GM20431 (cell line): Measurements from ENCODE around the gene RBM10.

ENCODE experiments used
- in situ Hi-C: fragments of 300-500 bp; cut with MseI, MboI; formaldehyde crosslinking; loops from one replicate; pipeline ENCODE4 v1.15.0; 2020; ENCODE audit warnings: low sequenced_read_pairs; ENCODE audit not compliant: unreplicated experiment

Gene RBM10

DNA sequence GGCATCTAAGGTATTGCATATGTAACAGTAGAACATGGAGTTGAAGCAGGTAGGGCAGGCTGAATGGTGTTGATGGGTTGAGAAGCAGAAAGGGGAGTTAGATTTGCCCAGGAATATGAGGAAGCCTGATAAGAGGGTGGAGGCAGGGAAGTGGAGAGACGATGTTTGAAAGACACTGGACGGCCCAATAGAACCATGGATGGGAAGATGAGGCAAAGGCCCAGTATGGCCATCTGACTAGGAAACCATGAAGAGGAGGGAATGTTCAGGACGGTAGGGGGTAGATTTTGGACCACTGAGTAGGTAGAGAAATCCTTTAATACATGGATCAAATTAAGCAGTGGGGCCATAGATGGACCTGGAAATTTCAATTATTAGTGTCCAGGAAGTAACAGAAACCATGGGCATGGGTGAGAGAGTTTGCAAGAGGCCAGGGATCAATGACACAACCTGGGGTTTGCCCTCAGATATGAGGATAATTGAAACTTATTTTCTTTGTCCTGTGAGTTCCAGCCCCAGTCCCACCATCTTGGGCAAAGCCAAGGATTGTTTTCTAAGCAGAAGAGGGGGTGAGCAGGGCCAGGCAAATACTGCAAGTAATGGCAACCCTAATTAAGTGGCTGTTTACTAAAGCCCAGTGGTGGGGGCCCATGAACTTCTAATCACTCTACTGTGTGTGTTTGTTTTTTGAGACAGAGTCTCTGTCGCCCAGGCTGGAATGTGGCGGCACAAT is 85.3 kb downstream of the RBM10 start:
- in situ Hi-C loops: no loop called here

DNA sequence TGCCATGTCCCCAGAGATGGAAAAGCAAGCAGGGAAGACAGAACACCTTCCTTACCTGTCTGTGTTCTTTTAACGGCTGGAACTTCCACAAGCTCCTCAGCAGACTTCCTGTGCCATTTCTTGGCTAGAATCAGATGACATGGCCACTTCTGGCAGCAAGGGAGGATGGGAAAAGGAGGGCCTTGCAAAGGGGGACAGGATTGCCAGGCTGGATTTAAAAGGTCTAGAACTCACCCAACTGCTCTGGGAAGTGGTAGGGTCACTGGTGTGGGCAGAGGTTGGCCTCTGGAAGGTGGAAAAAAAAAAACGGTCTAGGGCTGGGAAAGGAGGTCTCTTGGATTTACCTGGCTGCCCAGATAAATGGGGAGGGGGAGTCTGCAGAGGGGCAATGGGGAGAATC is 86.1 kb downstream of the RBM10 start:
- in situ Hi-C loops: no loop called here

DNA sequence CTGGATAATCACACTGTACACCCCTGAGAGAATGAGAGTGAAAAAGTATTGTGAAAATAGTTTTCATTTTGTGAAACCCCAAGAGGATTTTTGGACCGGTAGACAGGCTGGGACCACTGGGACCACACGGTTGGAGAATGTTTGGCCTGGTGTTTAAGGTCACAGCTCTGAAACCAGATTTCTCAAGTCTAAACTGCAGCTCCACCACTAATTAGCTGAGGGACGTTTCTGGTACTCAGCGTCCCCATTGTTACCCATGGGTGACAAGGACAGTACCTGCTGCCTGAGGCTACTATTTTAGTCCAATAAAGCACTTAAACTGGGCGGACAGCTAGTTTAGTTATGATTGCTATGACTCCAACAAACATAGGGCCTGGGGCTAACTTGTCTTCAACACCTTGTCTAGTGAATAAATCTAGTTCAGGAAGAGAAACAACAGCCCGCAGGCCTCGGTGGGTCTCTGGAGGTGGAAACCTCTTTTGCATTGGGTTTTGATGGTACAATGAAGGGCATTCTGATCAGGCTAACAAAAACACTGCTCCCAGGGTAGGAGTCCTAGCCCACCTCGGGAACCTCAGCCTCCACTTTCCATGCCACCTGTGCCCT is 87.3 kb downstream of the RBM10 start:
- in situ Hi-C loops: no loop called here

DNA sequence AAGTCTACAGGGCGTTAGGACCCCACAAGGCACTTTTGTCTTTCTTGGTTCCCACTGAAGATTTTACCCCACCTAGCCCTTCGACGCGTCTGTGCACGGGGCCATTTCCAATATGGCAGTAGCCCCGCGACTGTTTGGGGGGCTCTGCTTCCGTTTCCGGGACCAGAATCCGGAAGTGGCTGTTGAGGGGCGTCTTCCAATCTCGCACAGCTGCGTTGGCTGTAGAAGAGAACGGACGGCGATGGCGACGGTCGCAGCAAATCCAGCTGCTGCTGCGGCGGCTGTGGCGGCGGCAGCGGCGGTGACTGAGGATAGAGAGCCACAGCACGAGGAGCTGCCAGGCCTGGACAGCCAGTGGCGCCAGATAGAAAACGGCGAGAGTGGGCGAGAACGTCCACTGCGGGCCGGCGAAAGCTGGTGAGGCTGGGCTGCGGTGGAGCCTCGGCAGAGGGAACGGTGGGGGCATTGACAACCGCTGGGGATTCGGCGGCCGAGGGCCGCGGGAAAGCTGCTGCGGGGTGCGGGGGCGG is 87.8 kb downstream of the RBM10 start, which contains the start of gene USP11:
USP11 (plus strand) TSS at position 207 of the 530 bp plus-strand sequence; CDS start at position 242, 35 bp downstream.
- in situ Hi-C loops: no loop called here

DNA sequence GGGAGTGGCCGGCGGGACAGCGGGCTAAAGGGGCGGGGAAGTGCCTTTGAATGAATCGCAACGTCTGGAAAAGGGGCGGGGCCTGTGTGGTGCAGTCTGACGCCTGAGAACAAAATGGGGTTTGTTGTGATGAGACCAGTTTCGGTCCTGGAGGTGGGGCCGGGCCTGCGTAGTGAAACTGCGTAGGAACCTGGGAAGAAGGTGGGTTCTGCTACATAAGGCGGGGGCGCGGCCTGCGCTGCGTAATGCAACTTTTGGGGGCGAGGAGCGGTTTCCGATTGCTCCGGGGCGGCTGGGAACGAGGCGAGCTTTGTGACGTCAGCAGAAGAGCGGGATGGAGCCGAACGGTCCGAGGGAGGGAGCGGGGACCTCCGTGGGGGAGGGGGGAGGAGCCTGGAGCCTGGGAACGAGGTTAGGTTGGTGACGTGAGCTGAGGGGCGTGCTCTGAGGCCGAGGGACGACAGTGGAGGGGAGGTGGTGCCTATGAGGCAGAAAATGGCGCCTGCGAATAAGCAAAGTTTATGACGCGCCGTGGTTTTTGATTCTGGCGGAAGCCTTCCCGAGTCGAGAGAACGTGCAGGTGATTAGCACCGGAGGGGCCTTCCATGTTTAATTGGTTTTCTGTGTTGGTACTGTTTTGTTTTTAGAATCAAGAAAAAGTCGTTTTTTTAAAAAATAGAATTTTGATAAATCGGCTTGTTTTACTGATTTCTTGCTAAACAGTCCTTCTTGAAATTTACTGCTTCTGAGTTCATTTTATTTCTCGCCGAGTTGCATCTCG is 88.5 kb downstream of the RBM10 start:
- in situ Hi-C loops: no loop called here

DNA sequence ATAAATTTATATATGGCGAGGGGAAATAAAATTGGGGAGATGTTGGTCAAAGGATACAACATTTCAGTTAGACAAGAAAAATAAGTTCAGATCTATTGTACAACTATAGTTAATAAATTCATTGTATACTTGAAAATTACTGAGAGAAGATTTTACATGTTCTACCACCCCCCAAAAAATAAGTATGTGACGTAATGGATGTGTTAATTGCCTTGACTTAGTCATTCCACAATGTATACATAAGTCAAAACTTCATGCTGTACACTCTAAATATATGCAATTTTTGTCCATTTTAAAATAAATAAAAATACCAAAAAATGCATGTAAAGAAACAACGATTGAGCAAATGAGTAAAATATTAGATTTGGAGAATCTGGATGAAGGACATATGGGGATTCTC is 89.6 kb downstream of the RBM10 start:
- in situ Hi-C loops: no loop called here

DNA sequence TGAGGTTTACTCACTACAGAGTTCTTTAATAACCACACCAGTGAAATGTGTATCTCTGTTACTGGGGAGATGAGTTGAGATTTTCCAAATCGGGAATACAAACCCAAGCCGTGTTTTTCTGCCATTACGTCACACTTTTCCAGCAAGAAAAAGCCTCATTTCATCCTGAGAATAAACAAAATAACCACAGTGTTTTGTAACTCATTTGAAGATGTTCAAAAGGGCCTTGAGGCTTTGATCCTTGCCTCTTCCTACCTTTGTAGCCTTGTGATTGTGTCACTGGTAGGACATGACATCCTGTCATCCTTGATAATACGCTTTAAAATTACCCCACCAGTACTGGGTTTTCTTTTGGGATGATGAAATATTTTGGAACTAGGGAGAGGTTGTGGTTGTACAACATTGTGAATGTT is 90.7 kb downstream of the RBM10 start:
- in situ Hi-C loops: no loop called here
